Ishikawa (cell line): ENCODE data around the gene SMTNL2.

Source experiments
- CREB1 ChIP-seq: IDR thresholded peaks from 2 replicates; pipeline ENCODE4 v1.6.1; 2012; ENCODE audit warnings: low read depth
- EGR1 ChIP-seq: IDR thresholded peaks from 2 replicates; pipeline ENCODE4 v1.6.1; 2012
- EP300 ChIP-seq: IDR thresholded peaks from 2 replicates; pipeline ENCODE4 v1.6.1; 2012; ENCODE audit warnings: borderline replicate concordance
- RAD21 ChIP-seq: IDR thresholded peaks from 2 replicates; pipeline ENCODE4 v1.6.1; 2012; ENCODE audit warnings: low read depth
- TEAD4 ChIP-seq: IDR thresholded peaks from 2 replicates; pipeline ENCODE4 v1.6.1; 2012
- TF ChIP-seq, protein P1 (sequence below): IDR thresholded peaks from 2 replicates; pipeline ENCODE4 v1.6.1; 2012

DNA sequence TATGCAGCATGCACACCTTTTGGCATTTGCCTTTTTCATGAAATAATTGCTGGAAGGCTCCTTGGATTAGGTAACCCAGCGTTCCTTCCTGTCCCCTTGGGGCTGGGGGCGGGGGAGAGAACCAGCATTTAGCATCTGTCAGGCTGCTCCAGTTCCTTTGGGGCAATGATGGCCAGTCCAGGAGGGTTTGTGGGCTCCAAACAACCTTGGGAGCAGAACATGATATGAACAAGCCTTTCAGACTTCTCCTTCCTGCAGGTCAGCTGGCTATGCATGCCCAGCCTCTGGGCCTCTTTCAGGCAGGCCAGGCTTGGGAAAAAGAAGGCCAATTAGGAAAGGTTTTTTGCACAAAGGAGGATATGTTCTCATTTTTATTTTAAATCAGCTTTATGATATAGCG is 1.1 kb upstream of the SMTNL2 start:
- TF ChIP-seq RAD21 (no peak), EP300 (no peak), TEAD4 (no peak), EGR1 (no peak), CREB1 (no peak)
- TF ChIP-seq, protein P1, sequence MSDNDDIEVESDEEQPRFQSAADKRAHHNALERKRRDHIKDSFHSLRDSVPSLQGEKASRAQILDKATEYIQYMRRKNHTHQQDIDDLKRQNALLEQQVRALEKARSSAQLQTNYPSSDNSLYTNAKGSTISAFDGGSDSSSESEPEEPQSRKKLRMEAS, result no peak
